SIG-M5 treated with dmso at 0.1 percent for 504 hours (cell line): ENCODE results near the gene AHRR.

Experiments used
- DNase-seq: peaks from one replicate; lab custom pipeline; 2025; ENCODE audit not compliant: unreplicated experiment; lab: John Stamatoyannopoulos, UW

Gene AHRR

DNA sequence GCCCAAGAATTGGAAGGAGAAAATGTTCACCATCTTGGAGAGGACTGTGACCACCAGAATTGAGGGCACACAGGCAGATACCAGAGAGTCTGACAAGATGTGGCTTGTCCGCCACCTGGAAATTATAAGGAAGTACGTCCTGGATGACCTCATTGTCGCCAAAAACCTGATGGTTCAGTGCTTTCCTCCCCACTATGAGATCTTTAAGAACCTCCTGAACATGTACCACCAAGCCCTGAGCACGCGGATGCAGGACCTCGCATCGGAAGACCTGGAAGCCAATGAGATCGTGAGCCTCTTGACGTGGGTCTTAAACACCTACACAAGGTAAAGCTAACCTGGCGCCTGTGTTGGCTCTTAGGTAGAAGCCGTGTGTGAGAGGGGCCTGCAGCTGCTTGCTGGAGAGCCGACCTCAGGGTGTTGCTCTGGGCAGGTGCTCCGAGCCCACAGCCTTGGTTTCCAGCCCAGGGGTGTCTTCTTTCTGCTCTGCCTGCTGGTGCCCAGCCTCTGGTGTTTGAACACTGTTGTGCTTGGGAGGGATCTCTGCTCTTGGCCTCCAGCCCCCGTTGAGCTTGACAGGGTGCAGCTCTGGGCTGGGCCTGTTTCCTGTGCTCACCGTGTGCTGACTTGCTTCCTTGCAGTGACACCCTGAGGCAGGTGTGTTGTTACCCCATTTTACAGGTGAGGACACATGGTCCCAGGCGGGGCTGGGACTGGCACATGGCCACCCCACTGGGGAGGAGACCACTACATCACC is 132.4 kb downstream of the AHRR start:
- no peak for DNase-seq

DNA sequence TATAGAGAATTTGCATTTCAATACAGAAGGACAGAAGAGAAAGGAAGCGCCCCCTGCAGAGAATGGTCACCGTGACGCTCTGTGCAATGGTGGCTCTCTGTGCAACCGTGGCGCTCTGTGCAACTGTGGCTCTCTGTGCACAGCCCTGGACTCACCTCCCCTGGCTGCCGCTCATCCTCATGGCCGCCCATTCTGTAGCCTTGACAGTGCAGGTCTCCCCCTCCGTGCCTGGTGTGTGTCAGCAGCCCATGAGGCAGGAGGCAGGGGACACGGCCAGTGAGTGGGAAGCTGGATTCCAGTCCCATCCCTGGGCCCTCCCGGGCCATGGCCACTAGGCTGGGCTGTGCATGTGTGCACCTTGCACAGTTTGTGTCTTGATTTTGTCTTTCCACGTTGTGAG is 133.4 kb downstream of the AHRR start:
- no peak for DNase-seq

DNA sequence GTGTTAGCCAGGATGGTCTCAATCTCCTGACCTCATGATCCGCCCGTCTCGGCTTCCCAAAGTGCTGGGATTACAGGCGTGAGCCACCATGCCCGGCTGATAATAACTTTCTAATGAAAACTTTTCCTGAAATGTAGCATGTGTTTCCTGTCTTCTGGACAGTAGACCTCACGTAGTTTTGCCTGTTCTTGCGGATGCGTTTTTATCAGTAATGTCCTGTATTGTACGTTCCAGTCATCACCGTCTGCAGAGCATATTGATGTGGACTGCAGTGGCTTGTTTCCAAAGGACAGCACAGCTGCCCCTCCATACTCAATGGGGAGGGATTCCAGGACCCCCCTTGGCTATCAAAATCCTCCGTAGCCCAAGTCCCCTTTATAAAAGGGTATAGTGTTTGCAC is 134.3 kb downstream of the AHRR start:
- no peak for DNase-seq

DNA sequence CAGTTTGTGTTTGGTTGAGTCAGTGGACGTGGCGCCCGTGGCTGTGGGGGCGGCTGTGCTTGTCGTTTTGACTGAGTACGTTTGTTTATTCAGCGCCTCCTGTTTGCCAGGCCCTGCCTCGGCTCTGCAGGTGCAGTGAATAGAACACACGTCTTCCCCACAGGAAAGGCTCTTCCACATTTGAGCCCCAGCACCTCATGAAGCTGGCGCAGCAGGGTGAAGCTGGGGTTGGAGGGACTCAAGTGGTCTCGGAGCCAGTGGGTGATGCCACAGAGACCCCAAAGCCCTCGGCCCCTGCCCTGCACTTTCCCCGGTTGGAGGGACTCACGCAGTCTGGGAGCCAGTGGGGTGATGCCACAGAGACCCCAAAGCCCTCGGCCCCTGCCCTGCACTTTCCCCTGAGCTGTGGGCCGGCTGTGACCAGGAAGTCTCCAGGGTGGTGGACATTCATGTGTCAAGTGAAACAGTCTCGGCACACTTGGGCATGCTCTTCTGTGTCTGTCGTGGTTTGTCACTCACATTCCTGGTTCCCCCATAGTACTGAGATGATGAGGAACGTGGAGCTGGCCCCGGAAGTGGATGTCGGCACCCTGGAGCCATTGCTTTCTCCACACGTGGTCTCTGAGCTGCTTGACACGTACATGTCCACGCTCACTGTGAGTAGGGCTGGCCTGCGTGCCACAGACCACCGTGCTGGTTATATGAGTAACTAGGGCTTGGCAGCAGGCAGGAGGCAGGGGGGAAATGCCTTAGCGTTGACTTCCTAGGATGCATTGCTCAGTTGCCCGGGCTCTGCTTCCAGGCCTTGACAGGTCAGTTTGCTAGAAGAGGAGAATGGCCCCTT is 135.1 kb downstream of the AHRR start:
- no peak for DNase-seq

DNA sequence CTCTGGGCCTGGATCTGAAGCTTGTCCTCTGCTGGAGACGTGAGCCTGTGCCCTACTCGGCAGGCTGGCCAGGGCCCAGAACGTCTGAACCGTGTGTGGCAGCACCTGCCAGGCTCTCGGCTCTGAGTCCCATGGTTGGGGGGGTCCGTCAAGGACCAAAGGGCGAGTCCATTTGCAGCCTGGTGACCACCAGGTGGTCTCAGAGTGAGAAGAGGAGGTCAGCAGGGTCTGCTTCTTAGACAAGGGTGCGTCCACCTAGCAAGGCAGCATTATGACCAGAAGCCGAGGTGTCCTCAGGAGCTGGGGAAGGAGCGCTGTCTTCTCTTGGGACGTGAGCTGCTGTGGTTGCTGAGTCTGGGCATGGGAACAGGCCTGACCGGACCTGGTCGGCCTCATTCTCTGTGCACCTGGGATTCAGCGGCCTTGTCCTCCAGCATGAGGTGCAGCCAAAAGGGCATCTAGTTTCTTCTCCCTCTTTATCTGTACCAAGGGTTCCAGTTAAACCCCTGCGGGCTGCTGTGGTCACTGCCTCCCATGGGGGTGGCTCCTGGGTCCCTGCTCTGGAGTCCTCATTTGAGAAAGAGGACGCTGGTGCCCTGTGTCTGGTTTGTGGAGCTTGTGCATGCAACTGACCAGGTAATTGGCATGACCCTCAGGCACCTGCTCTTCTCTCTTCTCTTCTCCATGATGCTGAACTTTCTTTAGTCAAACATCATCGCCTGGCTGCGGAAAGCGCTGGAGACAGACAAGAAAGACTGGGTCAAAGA is 135.9 kb downstream of the AHRR start:
- no peak for DNase-seq

DNA sequence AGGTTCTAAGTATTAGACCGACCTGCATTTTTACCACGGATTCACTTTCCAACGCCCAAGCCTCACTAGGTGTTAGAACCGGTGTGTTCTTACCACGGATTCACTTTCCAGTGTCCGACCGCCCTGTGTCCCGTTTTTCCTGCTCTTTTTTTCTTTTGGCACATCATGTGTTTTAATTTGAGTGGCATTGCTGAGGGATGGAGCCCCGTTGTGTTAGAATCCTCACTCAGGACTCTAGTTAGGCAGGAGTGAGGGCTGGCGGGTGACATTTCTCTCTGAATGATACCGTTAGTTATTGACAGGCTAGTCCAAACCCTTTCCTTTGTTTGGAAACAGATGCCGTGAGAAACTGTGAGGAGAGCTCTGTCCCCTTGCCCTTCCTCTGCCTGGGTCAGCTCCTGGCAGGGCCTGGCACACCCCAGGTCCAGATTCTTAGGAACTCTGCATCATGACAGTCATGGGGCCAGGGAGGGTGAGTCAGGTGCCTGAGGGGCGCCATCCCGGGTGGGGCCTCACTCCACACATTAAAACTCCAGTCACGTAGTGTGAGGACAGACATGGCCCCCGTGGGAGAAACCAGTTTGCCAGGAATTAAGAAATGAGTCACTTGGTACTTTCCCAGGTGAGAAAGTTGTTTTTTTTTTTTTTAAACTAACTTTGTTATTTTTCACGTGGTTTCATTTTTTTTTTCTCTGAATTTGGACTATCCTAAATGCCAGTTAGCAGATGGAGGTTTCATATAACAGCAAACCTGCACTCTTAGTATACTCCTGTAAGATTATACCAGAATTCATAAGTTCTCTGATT is 137.2 kb downstream of the AHRR start:
- DNase-seq: no peak

DNA sequence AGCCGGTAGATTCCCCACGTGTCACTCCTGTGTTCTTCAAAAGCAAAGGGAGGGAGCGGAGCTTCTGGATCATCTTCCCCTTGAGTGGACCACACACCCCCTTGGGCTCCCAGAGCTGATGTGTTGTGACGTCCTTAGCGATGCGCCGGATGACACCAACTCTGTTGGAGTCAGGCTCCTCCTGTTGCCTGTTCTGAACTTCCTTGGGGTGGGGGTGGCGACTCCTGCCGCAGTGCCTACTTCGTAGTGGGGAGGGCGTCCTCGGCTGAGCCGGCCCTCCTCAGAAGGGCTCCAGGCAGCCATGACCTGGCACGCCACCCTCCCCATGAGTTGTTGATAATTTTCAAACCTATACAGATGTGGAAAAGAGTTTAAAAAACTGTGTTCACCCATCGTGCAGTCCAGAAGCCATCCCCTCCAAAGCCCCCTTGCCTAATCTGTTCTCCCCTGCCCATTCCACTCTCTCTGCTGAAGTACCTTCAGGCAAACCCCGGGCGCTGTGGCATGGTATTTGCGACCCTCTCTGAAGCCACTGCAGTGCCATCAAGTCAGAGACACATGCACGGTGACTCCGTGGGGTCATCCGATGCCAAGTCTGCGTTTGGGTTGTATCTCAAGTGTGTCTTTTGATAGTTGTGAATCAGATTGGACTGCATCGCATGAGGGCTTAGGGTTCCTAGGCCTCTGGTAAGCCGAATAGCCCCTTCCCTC is 138.2 kb downstream of the AHRR start:
- DNase-seq: no peak

DNA sequence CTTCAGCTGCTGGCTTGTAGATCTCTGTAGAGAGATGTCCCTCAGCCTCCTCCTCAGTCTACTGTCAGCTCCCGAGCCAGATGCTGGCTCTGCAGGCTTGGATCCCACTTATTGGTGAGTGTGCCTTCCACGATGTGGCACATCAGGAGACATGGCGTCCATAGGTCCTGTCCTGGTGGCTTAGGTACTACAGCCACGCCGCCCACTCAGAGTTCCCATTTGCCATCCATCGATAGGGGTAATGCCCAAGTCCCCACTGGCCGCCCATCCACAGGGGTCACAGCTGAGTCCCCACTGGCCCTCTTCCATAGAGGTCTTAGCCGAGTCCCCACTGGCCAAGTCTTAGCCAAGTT is 138.7 kb downstream of the AHRR start:
- DNase-seq: no peak

DNA sequence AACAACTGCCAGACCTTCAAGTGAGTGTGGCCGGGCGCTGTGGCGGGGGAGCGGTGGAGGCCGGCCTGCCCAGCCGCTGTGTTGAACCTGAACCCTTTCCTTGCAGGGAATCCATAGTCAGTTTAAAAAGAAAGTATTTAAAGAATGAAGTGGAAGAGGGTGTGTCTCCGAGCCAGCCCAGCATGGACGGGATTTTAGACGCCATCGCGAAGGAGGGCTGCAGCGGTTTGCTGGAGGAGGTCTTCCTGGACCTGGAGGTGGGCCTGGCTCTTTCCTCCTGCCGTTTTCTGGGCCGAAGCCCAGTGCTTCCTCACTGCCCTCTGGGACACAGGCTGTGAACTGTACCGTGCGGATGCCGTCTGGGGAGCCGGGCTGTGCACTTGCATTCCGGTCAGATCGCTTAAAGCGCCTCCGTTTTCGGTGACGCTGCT is 140.6 kb downstream of the AHRR start:
- DNase-seq: no peak

DNA sequence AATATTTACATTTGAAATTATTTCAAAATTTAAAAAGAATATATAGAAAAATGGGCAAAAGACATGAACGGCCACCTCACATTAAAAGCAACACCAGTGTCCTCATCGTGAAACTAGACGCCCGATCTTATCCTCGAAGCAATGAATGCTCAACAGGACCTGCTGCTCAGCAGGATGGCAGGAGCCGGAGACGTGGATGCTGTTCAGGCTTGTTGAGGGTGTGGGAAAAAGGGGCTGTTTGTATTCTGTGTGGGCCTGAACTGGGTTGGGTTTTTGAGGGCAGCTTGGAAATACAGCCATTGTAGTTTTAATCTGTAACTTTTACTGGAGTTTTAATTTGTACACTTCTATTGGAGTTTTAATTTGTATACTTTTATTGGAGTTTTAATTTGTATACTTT is 141.8 kb downstream of the AHRR start:
- no peak for DNase-seq

DNA sequence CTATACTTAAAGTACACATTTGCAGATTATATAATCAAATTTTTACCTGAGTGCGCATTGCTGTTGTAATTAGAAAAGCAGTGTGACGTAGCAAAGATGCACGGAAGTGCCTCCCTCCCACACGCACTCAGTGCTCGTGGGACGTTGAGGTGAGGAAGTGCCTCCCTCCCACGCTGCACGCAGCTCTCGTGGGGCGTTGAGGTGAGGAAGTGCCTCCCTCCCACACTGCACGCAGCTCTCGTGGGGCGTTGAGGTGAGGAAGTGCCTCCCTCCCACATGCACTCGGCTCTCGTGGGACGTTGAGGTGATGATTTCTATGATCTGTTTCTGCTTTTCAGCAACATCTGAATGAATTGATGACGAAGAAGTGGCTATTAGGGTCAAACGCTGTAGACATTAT is 142.4 kb downstream of the AHRR start:
- no peak for DNase-seq

DNA sequence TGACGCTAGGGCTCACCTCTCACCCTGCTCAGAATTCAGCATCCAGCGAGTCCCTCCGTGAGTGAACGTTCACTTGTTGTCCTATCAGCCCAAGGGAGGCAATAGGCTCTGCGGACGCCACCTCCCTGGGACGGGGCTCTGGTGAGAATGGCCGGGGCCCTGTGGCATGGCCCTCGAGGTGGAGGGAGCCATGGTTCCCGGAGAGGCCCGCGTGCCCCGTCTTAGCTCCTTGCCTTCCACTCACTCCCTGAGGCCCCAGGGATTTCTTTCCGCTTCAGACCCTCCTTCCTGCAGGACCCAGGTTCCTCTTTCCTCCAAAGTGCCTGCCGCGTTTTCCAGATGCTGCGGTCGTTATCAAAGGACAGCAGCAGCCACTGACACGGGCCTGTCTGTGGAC is 142.9 kb downstream of the AHRR start:
- no peak for DNase-seq

DNA sequence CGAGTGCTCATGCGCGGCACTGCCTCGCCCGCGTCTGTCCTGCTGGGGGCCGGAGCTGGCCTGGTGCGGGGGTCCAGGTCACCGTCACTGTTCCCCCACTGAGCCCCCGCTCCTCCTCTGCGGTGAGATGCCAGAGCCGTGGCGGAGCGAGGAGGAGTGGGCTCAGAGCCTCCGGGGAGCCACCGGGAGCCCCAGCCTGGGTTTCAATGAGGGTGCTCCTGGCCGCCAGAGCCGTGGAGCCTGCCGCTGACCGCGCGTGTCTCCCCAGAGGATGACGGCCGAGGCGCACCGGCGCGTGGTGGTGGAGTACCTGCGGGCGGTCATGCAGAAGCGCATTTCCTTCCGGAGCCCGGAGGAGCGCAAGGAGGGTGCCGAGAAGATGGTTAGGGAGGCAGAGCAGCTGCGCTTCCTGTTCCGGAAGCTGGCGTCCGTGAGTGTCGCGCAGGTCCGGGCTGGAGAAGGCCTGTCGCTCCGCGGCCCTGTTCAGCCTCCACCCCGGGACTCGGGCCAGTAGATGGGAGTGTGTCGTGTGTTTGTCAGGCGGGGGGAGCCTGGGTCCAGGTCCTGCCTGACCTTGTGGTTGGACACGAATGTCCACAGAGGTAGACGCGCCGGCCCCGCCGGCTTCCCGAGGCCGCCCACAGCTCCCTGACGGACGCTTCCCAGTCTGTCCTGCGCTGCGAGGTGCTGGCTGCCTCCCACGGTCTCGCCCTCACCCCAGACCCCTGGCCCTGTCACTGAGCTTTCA is 143.5 kb downstream of the AHRR start:
- no peak for DNase-seq

DNA sequence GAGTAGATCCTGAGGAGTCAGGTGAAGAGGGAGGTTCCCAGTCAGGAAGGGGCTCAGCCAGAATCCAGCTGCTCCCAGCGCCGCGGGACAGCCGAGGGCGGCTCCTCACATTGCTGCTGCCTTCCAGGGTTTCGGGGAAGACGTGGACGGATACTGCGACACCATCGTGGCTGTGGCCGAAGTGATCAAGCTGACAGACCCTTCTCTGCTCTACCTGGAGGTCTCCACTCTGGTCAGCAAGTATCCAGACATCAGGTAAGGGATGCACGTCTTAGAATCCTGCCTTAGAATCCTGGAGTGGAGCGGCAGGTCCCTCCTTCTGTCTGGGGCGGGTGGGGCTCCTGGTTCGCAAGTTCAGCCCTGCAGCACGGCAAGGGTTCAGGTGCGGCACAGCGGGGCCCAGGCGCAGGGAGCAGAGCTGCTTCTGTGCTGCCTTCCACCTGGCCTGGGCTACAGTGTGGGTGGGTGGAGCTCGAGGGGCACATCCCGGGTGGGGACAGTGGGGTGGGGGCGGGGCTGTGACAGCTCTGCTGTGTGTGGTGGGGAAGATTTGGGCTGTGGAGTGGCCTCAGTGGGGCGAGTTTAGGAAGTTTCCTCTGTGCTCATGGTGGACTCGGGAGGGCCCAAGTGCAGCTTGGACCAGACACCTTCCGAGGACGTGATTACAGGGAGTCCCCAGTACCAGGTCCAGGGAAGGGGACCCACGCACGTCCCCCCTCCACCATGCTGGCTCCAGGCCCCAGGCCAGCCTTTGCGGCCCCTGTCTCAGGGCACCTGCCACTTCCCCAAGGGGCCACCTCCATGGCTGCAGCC is 144.3 kb downstream of the AHRR start:
- no peak for DNase-seq

DNA sequence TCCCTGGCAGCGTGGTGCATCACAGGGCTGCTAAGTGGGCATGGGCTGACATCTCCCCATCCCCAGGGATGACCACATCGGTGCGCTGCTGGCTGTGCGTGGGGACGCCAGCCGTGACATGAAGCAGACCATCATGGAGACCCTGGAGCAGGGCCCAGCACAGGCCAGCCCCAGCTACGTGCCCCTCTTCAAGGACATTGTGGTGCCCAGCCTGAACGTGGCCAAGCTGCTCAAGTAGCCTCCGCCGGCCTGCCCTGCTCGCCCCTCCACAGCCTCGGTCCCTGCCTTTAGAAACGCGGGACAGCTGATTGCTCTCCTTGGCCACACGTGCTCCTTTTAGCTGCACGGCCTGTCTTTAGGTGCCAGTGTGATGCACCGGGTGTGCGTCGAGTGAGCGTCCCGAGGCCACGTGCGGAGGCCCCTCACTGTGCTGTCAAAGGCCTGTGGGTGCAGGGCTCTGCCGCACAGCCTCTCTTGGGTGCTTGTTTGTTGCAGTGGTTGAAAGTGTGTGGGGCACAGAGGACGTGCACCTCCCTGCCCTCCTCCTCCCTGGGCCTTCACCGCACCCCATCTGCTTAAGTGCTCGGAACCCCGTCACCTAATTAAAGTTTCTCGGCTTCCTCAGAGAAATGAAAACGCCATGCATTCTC is 145.3 kb downstream of the AHRR start:
- no peak for DNase-seq

DNA sequence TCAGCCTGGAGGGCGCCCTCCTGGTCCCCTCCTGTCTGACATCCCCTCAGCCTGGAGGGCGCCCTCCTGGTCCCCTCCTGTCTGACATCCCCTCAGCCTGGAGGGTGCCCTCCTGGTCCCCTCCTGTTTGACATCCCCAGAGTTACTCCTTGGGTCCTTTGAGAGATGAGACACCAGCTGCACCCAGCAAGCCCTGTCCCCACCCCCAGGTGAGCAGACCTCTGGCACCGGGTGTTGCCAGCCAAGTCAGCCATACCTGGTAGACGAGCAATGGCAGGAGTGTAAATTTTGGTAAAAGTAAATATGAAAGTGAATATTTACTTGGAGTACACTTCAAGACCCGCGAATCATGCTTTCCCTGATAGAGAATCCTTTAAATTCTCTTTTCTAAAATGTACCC is 146.9 kb downstream of the AHRR start:
- no peak for DNase-seq

DNA sequence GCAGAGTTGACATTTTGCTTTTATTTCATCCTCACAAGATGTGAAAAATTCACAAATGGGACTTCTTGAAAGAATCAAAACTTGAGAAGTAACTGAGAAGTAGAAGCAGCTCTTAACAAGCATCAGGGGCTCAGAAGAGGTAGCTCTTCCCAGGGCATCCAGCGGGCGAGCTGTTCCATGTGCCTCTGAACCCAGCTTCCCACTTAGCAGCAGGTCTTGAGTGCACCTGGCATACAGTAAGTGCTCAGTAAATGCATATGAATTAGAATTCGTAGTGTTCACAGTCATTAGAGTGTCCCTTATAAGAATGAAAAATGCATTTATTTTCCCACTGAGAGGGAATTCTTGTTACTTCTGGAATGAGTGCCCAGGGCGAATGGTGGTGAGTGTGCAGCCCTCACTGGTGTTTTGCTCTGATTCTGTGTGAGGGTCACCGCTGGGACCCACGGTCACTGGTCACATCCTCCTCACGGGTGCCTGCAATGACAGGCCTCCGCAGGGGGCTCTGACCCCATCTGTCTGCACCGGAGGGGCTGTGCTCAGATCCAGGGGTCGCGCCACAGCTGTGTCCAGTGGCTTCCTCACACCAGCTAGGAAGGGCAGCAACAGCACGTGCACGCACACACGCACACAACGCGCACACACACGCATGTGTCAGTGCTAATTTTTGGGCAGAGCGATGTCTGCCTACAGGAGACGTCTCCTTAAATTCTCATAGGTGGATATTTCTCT is 148.4 kb downstream of the AHRR start:
- no peak for DNase-seq
